ENCODE measurements around the gene CLDN14.

CLDN14 gene

DNA sequence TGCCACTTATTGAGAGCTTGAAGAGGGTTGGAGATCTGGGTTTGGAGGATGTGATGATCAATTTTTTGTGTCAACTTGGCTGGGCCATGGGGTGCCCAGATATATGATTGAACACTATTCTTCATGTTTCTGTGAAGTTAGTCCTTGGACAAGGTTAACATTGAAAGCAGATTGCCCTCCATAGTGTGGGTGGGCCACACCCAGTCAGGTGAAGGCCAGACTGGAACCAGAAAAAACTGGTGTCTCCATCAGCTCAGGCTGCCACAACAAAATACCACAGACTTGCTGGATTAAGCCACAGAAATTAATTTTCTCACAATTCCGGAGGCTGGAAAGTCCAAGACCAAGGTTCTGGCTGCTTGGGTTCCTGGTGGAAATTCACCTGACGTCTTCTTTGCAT, 7.5 kb downstream of the CLDN14 start:
- DNase-seq = no peak
- no peaks in the 10 kb centered on the region for H3K36me3 ChIP-seq
- TF ChIP-seq, protein P1, sequence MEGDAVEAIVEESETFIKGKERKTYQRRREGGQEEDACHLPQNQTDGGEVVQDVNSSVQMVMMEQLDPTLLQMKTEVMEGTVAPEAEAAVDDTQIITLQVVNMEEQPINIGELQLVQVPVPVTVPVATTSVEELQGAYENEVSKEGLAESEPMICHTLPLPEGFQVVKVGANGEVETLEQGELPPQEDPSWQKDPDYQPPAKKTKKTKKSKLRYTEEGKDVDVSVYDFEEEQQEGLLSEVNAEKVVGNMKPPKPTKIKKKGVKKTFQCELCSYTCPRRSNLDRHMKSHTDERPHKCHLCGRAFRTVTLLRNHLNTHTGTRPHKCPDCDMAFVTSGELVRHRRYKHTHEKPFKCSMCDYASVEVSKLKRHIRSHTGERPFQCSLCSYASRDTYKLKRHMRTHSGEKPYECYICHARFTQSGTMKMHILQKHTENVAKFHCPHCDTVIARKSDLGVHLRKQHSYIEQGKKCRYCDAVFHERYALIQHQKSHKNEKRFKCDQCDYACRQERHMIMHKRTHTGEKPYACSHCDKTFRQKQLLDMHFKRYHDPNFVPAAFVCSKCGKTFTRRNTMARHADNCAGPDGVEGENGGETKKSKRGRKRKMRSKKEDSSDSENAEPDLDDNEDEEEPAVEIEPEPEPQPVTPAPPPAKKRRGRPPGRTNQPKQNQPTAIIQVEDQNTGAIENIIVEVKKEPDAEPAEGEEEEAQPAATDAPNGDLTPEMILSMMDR (IDR thresholded peaks at IDR 0.05; ENCODE audit: low read depth, low read length) = no peak
- no peaks in the 10 kb centered on the region for H3K4me1 ChIP-seq
- no peak overlapping the region for H3K4me3 ChIP-seq (ENCODE audit: low read depth, low read length)
- H3K9me3 ChIP-seq = no peaks in the 10 kb centered on the region; the same call in 1 of the 2 replicates
- peaks cover 4% of the 10 kb centered on the region; the same call in 1 of the 2 replicates for H3K27me3 ChIP-seq

DNA sequence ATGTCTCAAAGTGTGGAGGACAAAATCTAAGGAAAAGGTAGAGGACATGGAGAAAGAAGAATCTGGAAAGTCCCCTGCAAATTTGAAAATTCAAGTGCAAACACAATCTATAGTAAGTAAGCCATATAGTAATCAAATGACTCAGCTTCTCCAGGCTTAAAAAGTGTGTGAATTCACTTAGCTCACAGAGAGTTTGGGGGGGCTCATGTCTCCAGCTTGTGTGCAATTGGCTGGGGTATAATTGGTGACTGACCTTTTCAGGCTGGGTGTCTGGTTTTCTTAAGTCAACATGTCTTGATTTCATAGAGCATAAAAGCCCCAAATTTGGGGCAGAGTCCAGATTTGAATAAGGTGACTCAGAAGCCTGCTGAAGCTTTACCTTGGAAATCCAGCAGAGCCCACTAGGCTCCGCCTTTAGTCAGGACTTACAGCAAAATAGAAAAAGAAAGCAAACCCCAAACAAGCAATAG, 8.6 kb downstream of the CLDN14 start:
- no peaks in the 10 kb centered on the region; the same call in 1 of the 2 replicates for H3K9me3 ChIP-seq
- no peaks in the 10 kb centered on the region for H3K36me3 ChIP-seq
- H3K27me3 ChIP-seq = peaks cover 8% of the 10 kb centered on the region; the same call in 1 of the 2 replicates
- no peaks in the 10 kb centered on the region for H3K4me1 ChIP-seq
- DNase-seq = no peak
- TF ChIP-seq, protein P1 (IDR thresholded peaks at IDR 0.05; ENCODE audit: low read depth, low read length) = no peak
- H3K4me3 ChIP-seq (ENCODE audit: low read depth, low read length) = no peak overlapping the region

DNA sequence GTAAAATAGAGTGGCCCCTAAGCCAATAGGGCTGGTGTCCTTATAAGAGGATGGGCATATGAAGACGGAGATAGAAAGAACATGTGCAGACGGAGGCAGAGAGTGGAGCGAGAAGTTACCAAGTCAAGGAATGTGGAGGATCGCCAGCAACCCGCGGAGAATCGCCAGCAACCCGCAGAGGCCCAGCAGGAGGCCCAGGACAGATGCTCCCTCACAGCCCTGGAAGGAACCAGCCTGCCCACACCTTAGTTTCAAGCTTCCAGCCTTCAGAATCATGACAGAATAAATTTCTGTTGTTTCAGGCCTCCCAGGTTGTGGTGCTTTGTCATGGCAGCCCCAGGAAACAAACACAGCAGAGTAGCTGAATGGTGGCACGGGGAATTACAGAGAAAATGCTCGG, 9.6 kb downstream of the CLDN14 start:
- no peak for DNase-seq
- H3K36me3 ChIP-seq = no peaks in the 10 kb centered on the region
- no peaks in the 10 kb centered on the region; the same call in 1 of the 2 replicates for H3K9me3 ChIP-seq
- no peak overlapping the region for H3K4me3 ChIP-seq (ENCODE audit: low read depth, low read length)
- peaks cover 8% of the 10 kb centered on the region; the same call in 1 of the 2 replicates for H3K27me3 ChIP-seq
- TF ChIP-seq, protein P1 (IDR thresholded peaks at IDR 0.05; ENCODE audit: low read depth, low read length) = no peak
- H3K4me1 ChIP-seq = no peaks in the 10 kb centered on the region

DNA sequence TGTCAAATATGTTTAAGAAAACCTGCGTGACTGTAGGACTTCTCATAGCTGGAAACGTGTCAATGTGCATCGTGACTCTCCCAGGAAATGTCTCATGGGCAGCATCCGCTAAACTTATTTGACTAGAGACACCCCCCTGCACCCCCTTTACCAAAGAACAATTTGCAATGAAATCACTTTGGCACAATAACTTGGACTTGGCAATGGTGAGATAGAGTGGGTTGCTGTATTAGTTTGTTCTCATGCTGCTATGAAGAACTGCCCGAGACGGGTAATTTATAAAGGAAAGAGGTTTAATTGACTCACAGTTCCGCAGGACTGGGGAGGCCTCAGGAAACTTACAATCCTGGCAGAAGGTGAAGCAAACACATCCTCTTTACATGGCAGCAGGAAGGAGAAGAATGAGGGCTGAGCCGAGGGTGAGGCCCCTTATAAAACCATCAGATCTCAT, 13.8 kb downstream of the CLDN14 start:
- H3K4me3 ChIP-seq (ENCODE audit: low read depth, low read length) = no peak overlapping the region
- TF ChIP-seq, protein P1 (IDR thresholded peaks at IDR 0.05; ENCODE audit: low read depth, low read length) = no peak
- no peaks in the 10 kb centered on the region for H3K36me3 ChIP-seq
- DNase-seq = no peak
- peaks cover 8% of the 10 kb centered on the region; the same call in 1 of the 2 replicates for H3K27me3 ChIP-seq
- no peaks in the 10 kb centered on the region; the same call in 1 of the 2 replicates for H3K9me3 ChIP-seq
- no peaks in the 10 kb centered on the region for H3K4me1 ChIP-seq

DNA sequence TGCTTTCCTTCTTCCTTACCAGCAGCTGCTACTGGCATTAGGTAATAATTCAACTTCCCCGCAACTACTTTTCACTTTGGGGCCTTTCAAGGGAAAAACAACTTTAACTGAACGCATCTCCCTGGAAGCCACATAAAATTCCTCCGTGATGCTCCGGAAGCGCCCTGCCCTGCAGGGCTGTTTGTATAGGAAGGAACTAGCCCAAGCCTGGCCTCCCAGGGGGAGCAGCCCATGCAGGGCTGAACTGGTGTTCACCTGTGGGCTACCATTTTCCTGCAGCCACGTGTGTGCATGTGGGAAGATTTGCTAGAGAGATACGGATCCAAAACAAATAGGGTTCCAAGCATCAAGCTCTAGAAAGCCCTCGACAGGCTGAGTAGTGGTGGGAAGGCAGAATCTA, 14.4 kb downstream of the CLDN14 start:
- peaks cover 8% of the 10 kb centered on the region; the same call in 1 of the 2 replicates for H3K27me3 ChIP-seq
- TF ChIP-seq, protein P1 (IDR thresholded peaks at IDR 0.05; ENCODE audit: low read depth, low read length) = no peak
- no peaks in the 10 kb centered on the region for H3K4me1 ChIP-seq

DNA sequence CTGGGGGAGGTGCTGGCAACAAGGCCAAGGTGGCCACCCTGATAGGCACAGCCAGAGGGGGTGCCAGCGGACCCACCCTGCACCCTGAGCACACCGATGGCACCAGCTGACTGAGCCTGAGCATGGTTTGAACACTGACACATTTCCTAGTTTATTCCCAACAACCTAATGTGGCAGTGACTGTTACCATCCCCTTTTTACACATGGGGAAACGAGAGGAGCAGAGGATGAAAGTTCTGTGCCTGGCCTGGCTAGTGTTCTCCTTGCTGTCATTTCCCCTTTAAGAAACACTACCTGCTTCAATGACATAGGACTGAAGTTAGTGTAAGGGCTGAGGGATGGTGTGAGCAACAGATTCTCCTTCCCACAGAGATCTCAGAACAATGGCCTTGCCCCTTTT, 15.3 kb downstream of the CLDN14 start:
- H3K4me3 ChIP-seq (ENCODE audit: low read depth, low read length) = no peak overlapping the region
- no peaks in the 10 kb centered on the region for H3K36me3 ChIP-seq
- peaks cover 8% of the 10 kb centered on the region; the same call in 1 of the 2 replicates for H3K27me3 ChIP-seq
- TF ChIP-seq, protein P1 (IDR thresholded peaks at IDR 0.05; ENCODE audit: low read depth, low read length) = no peak
- no peaks in the 10 kb centered on the region; the same call in 1 of the 2 replicates for H3K9me3 ChIP-seq
- no peak for DNase-seq
- no peaks in the 10 kb centered on the region for H3K4me1 ChIP-seq

More for the DNA sequence above, 14.4 kb downstream of the CLDN14 start:
- no peaks in the 10 kb centered on the region; the same call in 1 of the 2 replicates for H3K9me3 ChIP-seq
- DNase-seq = no peak
- no peaks in the 10 kb centered on the region for H3K36me3 ChIP-seq
- no peak overlapping the region for H3K4me3 ChIP-seq (ENCODE audit: low read depth, low read length)

Measured in BE2C (cell line).